Stimulated activated memory B cell treated with anti-CD40 and anti-IgM and Interleukin-4, amounts not matched to agents 10 μg/mL and 1 μg/mL and 100 μg/mL, for 72 hours (primary cell): ENCODE data around the gene PIP5KL1.
"Not testable (repeated sequence)": the region's sequence is repeated elsewhere in the genome, so short reads cannot be mapped to it uniquely, and the experiment has no call there.

Experiments
- ATAC-seq: fragments of 150-1000 bp; cut with Tn5 transposase; 2 replicates; pipeline ENCODE4 v1.10.0; 2021
- H3K27ac Mint-ChIP-seq: one replicate; pipeline ENCODE4 v1.8.0; 2022; ENCODE audit warnings: mild to moderate bottlenecking, mixed read lengths
- H3K27me3 Mint-ChIP-seq: one replicate; pipeline ENCODE4 v1.8.0; 2022; ENCODE audit warnings: mixed read lengths
- H3K36me3 Mint-ChIP-seq: one replicate; pipeline ENCODE4 v1.8.0; 2022; ENCODE audit warnings: mixed read lengths
- H3K4me1 Mint-ChIP-seq: one replicate; pipeline ENCODE4 v1.8.0; 2022; ENCODE audit warnings: mixed read lengths
- H3K4me3 Mint-ChIP-seq: one replicate; pipeline ENCODE4 v1.8.0; 2022; ENCODE audit warnings: mild to moderate bottlenecking, moderate library complexity, mixed read lengths
- H3K9me3 Mint-ChIP-seq: one replicate; pipeline ENCODE4 v1.8.0; 2022; ENCODE audit warnings: mixed read lengths

Gene PIP5KL1

DNA sequence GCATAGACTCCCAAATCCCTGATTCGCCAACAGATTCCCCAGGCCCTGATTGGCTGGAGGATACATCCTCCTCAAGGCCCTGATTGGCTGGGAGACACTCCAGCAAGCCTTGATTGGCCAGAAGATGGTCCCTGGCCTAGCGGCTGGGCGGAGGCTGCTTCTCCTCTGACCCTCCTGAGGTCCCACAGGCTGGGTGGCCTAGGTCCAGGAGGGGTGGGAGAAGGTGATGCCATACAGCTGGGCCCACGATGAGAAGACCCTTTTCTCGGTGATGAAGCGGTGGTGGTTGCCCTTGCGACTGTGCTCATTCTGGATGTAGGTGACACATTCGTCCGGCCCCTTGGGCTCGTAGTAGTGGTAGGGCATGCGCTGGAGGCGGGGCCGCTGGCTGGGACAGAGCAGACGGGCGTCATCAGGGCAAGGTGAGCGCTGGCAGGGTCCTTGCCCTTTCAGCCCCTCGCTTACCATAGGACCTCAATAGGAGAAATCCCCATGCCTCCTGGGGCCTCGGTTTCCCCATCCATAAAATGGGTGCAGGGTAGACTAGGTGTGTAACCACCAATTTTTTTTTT, 44.1 kb downstream of the PIP5KL1 start:
- no peaks in the 10 kb centered on the region for H3K27me3 Mint-ChIP-seq
- H3K4me1 Mint-ChIP-seq: peaks cover 46% of the 10 kb centered on the region
- no peak overlapping the region for H3K4me3 Mint-ChIP-seq
- no peak for ATAC-seq
- H3K36me3 Mint-ChIP-seq: peaks cover 64% of the 10 kb centered on the region
- H3K9me3 Mint-ChIP-seq: no peaks in the 10 kb centered on the region
- H3K27ac Mint-ChIP-seq: peak overlapping the region; percentile 57

DNA sequence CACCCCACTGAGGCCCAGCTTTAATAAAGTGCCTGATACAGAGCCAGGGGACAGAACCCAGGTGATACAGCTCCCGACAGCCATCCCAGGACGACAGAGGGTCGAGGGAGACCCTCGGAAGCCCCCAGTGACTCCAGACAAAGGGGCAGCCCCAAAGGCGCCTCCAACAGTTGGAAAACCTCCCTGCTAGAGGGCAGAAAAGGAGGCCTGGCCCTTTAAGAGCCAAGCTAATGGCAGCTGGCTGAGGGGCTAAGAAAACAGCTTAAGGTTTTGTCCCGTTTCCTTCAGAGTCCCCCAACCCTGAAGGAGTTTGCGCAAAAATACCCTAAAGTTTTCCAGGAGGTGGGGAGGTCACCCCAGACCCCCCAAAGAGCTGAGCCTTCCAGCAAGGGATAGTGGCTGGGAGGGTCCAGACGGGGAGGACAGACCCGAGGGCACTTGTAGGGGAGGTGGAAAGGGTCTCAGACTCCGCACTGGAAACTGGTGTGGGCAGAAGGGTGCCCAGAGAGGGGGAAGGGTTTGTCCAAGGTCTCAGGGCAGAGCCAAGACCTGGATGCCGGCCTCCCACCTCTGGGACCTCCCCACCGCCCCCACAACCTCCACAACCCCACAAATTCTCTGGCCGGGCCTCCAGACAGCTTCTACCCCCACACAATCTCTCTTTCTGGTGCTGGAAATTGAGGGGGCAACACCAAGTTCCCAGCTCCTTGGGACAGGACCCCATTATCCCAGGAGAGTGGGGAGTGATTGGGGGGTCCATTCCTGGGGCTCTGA, 44.9 kb downstream of the PIP5KL1 start:
- peaks cover 46% of the 10 kb centered on the region for H3K4me1 Mint-ChIP-seq
- no peaks in the 10 kb centered on the region for H3K27me3 Mint-ChIP-seq
- peaks cover 58% of the 10 kb centered on the region for H3K36me3 Mint-ChIP-seq
- no peak for ATAC-seq
- H3K27ac Mint-ChIP-seq: peak overlapping the region; percentile 57
- H3K9me3 Mint-ChIP-seq: no peaks in the 10 kb centered on the region
- H3K4me3 Mint-ChIP-seq: no peak overlapping the region

DNA sequence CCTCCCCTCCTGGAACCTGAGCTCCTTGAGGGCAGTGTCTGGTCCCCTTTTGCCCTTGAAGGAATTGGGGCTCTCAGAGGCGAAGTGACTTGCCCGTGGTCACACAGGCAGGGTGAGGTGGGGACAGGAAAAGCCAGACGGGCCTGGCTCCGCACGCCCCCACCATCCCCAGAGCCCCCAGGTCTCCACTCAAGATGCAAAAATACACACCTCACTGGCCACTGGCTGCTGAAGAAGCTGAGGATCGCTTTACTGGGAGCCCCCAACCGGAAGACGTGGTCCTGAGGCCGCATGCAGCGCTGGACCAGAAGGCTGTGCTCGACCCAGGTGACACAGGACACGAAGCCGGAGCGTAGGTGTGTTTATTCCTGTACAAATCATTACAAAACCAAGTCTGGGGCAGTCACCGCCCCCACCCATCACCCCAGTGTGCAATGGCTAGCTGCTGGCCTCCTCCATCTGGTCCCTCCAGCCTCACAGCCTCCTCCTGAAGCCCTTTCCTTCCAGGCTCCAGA, 45.5 kb downstream of the PIP5KL1 start:
- Mint-ChIP-seq H3K4me1 (peaks cover 46% of the 10 kb centered on the region), H3K4me3 (no peak overlapping the region), H3K27me3 (no peaks in the 10 kb centered on the region), H3K9me3 (no peaks in the 10 kb centered on the region), H3K36me3 (peaks cover 51% of the 10 kb centered on the region), H3K27ac (peak overlapping the region; percentile 57)
- peak; percentile 41 for ATAC-seq

DNA sequence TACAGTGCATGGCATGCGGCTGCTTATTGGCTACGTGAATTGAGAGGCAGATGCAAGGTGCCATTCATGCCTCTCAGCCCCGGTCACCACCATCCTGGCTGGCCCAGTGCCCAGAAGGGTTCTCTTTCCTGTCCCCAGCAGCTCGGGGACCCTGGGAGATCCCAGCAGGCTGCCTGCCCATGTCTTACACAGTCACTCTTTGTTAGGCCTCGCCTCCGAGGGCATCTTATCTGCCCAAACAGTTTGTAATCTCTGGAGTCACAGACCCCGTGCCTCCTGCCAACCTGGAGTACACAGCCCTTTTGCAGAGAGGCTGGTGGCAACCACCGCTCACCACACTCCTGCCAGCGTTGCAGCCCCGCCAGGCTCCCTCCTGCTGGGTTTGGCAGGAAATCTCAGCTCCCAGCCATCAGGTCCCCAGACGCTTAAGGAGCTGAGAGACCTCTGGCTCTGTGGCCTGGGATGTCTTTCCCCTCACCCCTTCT, 46.1 kb downstream of the PIP5KL1 start:
- Mint-ChIP-seq H3K36me3 (peaks cover 49% of the 10 kb centered on the region), H3K4me1 (peaks cover 46% of the 10 kb centered on the region), H3K27ac (peak overlapping the region; percentile 57), H3K4me3 (no peak overlapping the region), H3K9me3 (no peaks in the 10 kb centered on the region), H3K27me3 (no peaks in the 10 kb centered on the region)
- no peak for ATAC-seq

DNA sequence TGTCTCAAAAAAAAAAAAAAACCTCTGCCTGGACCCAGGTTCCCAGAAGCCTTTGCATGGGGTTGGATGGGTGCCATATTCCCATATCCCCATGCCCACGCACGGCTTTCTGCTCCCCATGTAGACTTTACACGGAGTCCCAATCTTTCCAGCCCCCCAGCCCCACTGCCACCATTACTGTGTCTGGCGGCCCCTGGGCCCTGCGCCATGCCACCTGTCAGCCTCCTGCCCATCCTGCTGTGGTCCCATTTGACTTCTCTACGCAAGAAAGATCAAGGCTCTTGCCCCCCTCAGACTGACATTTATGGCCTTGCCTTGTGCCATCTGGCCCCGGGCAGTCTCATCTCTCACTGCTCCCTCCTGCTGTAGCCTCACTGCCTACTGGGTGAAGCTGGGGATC, 46.6 kb downstream of the PIP5KL1 start:
- H3K27ac Mint-ChIP-seq: no peak overlapping the region
- peaks cover 50% of the 10 kb centered on the region for H3K4me1 Mint-ChIP-seq
- peaks cover 49% of the 10 kb centered on the region for H3K36me3 Mint-ChIP-seq
- H3K4me3 Mint-ChIP-seq: no peak overlapping the region
- no peaks in the 10 kb centered on the region for H3K9me3 Mint-ChIP-seq
- H3K27me3 Mint-ChIP-seq: no peaks in the 10 kb centered on the region
- ATAC-seq: peak; percentile 14

DNA sequence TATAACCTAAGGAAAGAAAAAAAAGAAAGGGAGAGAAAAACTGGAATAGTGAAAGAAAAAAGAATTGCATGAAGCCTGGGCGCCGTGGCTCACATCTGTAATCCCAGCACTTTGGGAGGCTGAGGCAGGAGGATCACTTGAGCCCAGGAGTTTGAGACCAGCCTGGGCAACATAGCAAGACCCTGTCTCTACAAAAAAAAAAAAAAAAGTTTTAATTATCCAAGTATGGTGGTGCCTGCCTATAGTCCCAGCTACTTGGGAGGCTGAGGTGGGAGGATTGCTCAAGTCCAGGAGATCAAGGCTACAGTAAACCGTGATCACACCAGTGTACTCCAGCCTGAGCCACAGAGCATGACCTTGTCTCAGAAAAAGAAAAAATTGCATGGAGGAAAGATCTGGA, 48.9 kb downstream of the PIP5KL1 start:
- Mint-ChIP-seq H3K27ac (peak overlapping the region; percentile 33), H3K4me1 (peaks cover 56% of the 10 kb centered on the region), H3K27me3 (peaks cover 13% of the 10 kb centered on the region), H3K36me3 (peaks cover 33% of the 10 kb centered on the region)
- not testable (repeated sequence) for H3K4me3 Mint-ChIP-seq, ATAC-seq, H3K9me3 Mint-ChIP-seq

DNA sequence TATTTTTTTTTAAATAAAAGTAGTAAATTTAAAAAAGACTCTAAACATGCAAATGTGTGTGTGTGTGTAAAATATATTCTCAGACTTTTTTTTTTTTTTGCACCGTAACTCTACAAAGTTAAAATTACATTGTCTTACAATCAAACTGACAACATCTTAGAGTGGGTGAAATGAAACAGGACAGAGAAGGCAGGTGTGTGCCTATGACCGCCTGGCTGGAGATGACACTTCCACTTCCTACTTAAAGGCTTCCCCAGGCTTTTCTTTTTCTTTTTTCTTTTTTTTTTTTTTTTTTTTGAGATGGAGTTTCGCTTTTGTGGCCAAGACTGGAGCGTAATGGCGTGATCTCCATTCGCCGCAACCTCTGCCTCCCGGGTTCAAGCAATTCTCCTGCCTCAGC, 50.4 kb downstream of the PIP5KL1 start:
- Mint-ChIP-seq H3K36me3 (peaks cover 19% of the 10 kb centered on the region), H3K27ac (no peak overlapping the region), H3K27me3 (peaks cover 14% of the 10 kb centered on the region), H3K9me3 (no peaks in the 10 kb centered on the region), H3K4me3 (no peak overlapping the region), H3K4me1 (peaks cover 42% of the 10 kb centered on the region)
- ATAC-seq: no peak

DNA sequence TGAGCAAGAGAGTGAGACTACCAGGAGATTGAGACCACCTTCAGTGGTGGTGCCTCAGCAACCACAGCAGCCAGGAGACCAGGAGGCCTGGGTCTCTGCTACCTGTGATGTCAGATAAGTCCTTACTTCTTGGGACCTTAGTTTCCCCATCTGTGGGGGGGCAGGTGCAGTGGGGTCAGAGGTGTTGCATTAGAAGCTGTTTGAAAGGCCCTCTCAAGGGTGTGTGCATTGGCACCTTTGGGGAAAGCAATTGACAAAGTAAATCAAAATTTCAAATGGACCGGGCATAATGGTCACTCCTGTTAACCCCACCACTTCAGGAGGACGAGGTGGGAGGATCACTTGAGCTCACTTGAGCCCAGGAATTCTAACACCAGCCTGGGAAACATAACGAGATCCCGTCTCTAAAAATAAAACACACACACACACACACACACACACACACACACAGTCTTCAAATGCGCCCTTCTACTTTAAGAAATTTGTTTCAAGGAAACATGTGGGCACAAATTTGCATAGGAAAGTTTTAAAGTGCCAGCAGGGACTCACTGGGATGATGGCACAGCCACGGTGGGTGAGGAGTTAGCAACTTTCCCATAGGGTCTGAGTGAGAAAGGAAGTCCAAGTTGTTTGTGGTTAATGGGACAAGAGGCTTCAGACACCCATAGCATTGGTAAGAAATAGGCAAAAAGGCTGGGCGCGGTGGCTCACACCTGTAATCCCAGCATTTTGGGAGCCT, 51.8 kb downstream of the PIP5KL1 start:
- no peaks in the 10 kb centered on the region for H3K9me3 Mint-ChIP-seq
- H3K4me1 Mint-ChIP-seq: peaks cover 29% of the 10 kb centered on the region
- no peak overlapping the region for H3K27ac Mint-ChIP-seq
- peaks cover 6% of the 10 kb centered on the region for H3K36me3 Mint-ChIP-seq
- peaks cover 14% of the 10 kb centered on the region for H3K27me3 Mint-ChIP-seq
- no peak overlapping the region for H3K4me3 Mint-ChIP-seq
- no peak for ATAC-seq

DNA sequence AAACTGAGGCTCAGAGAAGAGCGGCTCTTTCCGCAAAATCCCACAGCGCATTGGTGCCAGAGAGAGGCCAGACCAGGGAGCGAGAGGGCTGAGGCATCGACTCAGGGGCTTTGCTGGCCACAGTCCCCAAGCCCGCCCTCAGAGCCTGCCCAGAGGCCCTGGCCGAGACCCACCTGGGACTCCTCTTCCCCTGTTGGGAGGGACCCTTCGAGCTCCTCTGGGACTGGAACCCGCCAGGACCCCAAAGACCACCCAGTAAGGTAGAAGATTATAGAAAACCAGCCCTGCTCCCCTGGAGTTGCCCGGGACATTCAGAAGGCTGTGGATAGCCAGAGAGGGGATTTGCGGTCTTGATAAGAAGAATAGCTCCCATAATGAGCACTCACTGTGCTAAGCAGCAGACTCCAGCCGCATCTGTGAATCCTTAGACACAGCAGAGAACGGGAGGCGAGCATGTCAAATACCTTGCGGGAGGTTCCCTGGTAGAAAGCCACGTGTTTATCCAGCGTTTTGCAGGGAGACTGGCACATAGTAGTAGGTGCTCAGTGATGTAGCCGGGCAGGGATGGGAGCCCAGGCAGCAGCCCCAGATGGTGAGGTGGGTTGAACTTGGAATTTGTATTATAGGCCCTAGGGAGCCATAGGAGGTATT, 52.5 kb downstream of the PIP5KL1 start:
- ATAC-seq: no peak
- peaks cover 5% of the 10 kb centered on the region for H3K36me3 Mint-ChIP-seq
- peaks cover 14% of the 10 kb centered on the region for H3K27me3 Mint-ChIP-seq
- peaks cover 29% of the 10 kb centered on the region for H3K4me1 Mint-ChIP-seq
- H3K9me3 Mint-ChIP-seq: no peaks in the 10 kb centered on the region
- peak overlapping the region; percentile 59 for H3K4me3 Mint-ChIP-seq
- H3K27ac Mint-ChIP-seq: peak overlapping the region; percentile 48

DNA sequence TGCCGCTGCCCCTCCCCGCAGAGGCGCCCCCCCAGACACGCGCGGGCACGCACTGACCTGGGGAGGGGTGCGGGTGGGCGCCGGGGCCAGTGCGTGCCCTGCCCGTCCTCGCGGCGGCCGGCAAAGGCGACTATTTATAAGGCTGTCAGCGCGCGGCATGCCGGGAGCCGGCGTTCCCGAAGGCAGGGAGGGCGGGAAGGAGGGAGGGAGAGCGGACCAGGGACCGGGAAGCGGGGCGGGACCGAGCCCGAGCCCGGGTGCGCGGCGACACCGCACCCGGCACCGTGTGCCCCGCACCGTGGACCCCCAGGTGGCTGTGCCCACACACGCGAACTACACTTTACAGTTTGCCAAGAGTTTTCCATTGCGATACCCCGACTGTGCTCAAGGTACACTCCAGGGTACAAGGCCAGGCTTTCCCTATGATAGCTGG, 53.0 kb downstream of the PIP5KL1 start, which contains the start of gene AK1:
Gene AK1 (minus strand): TSS at position 110 of the 433 bp plus-strand sequence. CDS start 3,058 bp downstream, outside the sequence.
- no peak for ATAC-seq
- H3K36me3 Mint-ChIP-seq: peaks cover under 1% of the 10 kb centered on the region
- peaks cover 14% of the 10 kb centered on the region for H3K27me3 Mint-ChIP-seq
- no peaks in the 10 kb centered on the region for H3K9me3 Mint-ChIP-seq
- H3K27ac Mint-ChIP-seq: peak within 1 kb of the TSS; percentile 48
- peak within 1 kb of the TSS; percentile 59 for H3K4me3 Mint-ChIP-seq
- peaks cover 23% of the 10 kb centered on the region for H3K4me1 Mint-ChIP-seq

DNA sequence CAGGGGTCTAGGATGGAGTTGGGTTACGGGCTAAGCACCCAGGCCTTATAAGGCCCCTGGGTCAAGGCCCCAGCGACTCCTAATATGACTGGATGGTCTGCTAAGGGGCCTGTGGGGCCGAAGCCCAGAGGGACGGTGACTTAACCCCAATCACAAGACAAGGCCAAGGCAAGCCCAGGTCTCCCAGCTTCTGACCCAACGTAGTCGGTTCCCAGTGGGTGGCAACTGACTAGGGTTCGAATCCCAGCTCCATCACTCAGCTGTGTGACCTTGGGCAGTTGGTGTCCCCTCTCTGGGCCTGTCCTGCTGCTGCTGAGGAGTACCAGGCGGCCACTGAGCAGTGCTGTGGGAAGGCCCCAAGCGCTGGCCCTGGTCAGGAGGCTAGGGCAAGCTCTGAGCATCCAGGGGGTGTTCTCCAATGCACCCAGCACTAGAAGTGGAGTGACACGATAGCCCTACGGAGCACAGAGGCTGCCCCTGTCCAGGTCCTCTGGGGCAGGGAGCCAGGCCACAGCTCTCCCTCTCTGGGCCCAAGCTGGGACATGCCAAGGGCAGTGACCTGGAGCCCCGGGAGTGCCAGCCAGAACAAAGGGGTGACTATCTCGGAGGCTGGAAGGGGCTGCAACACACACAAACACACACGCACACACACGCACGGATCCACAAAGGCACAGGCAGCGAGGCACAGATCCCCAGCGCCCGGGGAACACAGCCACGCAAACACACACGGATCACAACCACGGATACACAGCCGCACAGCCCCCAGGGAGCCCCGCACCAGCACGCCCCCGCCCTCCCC, 53.6 kb downstream of the PIP5KL1 start:
- no peak overlapping the region for H3K27ac Mint-ChIP-seq
- H3K4me3 Mint-ChIP-seq: peak overlapping the region; percentile 18
- peaks cover 17% of the 10 kb centered on the region for H3K4me1 Mint-ChIP-seq
- peaks cover 14% of the 10 kb centered on the region for H3K27me3 Mint-ChIP-seq
- no peaks in the 10 kb centered on the region for H3K9me3 Mint-ChIP-seq
- no peaks in the 10 kb centered on the region for H3K36me3 Mint-ChIP-seq
- ATAC-seq: no peak

DNA sequence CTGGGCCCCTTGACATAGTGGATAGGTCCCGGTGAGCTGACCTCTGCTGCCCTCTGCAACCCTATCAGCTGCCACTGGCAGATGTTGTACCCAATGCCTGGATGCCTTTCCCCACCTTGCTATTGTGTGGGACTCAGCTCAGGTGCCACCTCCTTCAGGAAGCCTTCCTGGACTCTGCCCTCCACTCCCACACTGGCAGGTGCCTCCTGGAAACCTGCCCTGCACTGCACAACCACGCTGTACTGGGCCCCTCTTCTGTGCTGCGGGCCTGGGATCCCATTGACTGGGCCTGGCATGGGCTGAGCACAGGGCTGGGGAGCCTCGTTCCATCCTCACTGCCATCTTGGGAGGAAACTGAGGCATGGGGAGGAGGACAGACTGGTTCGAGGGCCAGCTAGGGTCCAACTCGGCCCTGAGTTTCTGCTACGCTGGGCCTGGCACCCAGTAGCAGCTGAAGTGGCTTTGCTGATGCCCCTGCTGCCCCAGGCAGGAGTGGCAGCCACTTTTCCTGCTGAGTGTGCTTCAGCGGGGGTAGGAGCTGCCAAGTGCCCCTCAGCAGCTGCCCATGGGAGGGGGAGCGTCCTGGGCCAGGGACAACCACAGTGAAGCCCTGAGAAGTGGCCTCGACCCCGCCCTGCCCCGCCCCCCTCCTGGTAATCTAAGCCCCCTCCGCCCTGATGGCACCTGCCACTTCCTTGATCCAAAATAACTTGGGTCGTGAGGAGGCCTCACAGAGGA, 54.4 kb downstream of the PIP5KL1 start:
- ATAC-seq: no peak
- peaks cover 17% of the 10 kb centered on the region for H3K4me1 Mint-ChIP-seq
- no peaks in the 10 kb centered on the region for H3K9me3 Mint-ChIP-seq
- H3K27me3 Mint-ChIP-seq: peaks cover 14% of the 10 kb centered on the region
- no peak overlapping the region for H3K4me3 Mint-ChIP-seq
- no peaks in the 10 kb centered on the region for H3K36me3 Mint-ChIP-seq
- no peak overlapping the region for H3K27ac Mint-ChIP-seq

DNA sequence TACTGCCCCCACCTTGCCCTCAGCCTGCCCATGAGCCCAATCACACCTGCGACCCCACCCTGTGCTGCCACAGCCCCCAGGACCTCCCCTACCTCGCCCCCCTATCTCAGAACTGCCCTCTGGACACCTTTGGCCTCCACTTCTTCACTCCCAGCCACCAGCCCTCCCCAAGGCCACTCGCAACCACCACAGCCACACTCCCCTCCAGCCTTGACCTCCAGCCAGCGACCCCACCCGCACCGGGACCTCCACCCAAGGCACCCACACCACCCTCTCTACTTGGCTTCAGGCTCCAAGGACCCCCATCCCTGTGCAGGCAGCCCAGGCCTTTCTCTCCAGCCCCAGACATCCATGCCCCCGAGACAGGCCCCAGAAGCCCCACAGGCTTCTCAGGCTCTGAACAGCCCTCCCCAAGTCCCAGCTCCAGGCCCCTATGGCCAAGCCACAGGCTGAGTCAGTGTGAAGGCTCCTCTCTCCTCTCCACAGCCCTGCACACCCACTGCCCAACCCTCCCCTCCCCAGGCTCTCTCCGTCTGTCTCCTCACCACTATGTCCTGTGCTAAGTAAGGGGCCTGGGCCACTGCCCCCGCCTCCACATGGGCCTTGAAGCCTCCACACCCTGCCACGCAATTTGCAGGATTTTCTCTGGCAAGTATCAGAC, 55.1 kb downstream of the PIP5KL1 start:
- Mint-ChIP-seq H3K9me3 (no peaks in the 10 kb centered on the region), H3K4me3 (no peak overlapping the region), H3K4me1 (peaks cover 17% of the 10 kb centered on the region), H3K27ac (no peak overlapping the region), H3K36me3 (no peaks in the 10 kb centered on the region), H3K27me3 (peaks cover 14% of the 10 kb centered on the region)
- no peak for ATAC-seq
